BLaER1 treated with 17β-estradiol and CSF1 and Interleukin-3, amounts not matched to agents 10 nM and 100 nM (cell line): ENCODE measurements around the gene ERC2.

Source experiments
- H3K27ac ChIP-seq, 11 experiments: shearing (Covaris generic); formaldehyde crosslinking; 2 replicates each; pipeline ENCODE4 v1.8.1; 2022
- H3K27me3 ChIP-seq, 11 experiments: shearing (Covaris generic); formaldehyde crosslinking; 2 replicates each; pipeline ENCODE4 v1.8.1; 2022
- H3K36me3 ChIP-seq, 11 experiments: shearing (Covaris generic); formaldehyde crosslinking; 2 replicates each; pipeline ENCODE4 v1.8.1; 2022
- H3K4me1 ChIP-seq, 10 experiments: shearing (Covaris generic); formaldehyde crosslinking; 2 replicates each; pipeline ENCODE4 v1.8.1; 2022
- H3K4me2 ChIP-seq, 11 experiments: shearing (Covaris generic); formaldehyde crosslinking; 2 replicates each; pipeline ENCODE4 v1.8.1; 2022
- H3K4me3 ChIP-seq, 10 experiments: shearing (Covaris generic); formaldehyde crosslinking; 2 replicates each; pipeline ENCODE4 v1.8.1; 2022
- H3K9ac ChIP-seq, 11 experiments: shearing (Covaris generic); formaldehyde crosslinking; 2 replicates each; pipeline ENCODE4 v1.8.1; 2022
- H3K9me3 ChIP-seq, 11 experiments: shearing (Covaris generic); formaldehyde crosslinking; replicated peaks in 1 of 11; 2 replicates each; pipeline ENCODE4 v1.8.1; 2022
- H4K20me1 ChIP-seq, 11 experiments: shearing (Covaris generic); formaldehyde crosslinking; 2 replicates each; pipeline ENCODE4 v1.8.1; 2022
- Cebpa-rat ChIP-seq, 11 experiments: shearing (Covaris generic); IDR thresholded peaks; 2 replicates each; pipeline ENCODE4 v1.8.1; 2022

ERC2 gene

GRCh38 chr3:56001991-56002390 is 466.3 kb downstream of the ERC2 start:
- no peak for TF ChIP-seq Cebpa-rat (IDR thresholded peaks at IDR 0.05)
- Histone ChIP-seq H3K4me3 (no peak overlapping the region), H3K4me1 (no peaks in the 10 kb centered on the region), H3K4me2 (no peak overlapping the region), H3K36me3 (no peaks in the 10 kb centered on the region), H3K27ac (no peak overlapping the region), H3K27me3 (no peaks in the 10 kb centered on the region), H4K20me1 (no peaks in the 10 kb centered on the region), H3K9me3 (no peaks in the 10 kb centered on the region), H3K9ac (no peak overlapping the region)

DNA sequence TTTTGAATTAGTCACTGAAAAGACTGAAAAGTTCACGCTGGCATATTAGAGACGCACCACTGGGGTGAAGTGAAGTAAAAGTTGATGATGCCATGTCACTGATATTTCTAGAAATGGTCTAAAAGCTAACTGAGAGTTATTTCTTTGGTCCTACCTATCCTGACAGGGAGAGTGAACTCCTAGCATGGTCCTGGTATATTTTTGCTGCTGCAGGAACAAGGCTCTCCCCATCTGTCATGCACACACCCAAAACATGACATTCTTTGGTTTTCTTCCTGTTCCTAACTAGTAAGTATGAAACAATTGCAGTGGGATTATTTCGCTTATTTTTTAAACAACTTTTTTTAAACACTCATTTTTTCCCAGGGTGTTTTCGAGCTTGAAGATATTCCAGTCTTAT is 466.7 kb downstream of the ERC2 start:
- H3K27ac ChIP-seq, result no peak overlapping the region
- H3K4me3 ChIP-seq, result no peak overlapping the region
- no peaks in the 10 kb centered on the region for H4K20me1 ChIP-seq
- H3K9me3 ChIP-seq, result no peaks in the 10 kb centered on the region
- no peaks in the 10 kb centered on the region for H3K36me3 ChIP-seq
- H3K4me2 ChIP-seq, result no peak overlapping the region
- H3K9ac ChIP-seq, result no peak overlapping the region
- no peaks in the 10 kb centered on the region for H3K27me3 ChIP-seq
- H3K4me1 ChIP-seq, result no peaks in the 10 kb centered on the region
- TF ChIP-seq Cebpa-rat (IDR thresholded peaks at IDR 0.05), result no peak

DNA sequence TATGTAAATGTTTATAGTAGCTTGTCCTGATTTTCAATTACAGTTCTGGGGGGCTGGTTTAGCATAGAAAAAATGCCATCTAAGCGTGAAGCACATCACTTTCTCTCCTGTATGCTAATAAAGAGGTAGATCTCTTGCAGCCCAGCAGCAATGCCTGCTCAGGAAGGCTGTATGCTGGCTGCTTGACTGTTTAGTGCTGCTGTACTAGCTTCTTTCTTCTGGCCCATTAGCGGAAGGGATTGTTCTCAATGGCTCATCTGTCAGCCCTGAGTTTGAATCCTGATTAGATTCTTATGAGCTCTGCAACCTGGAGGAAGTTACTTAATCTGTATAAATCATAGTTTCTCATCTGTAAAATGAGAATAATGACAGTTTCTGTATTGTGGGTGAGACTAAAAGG is 478.9 kb downstream of the ERC2 start:
- Histone ChIP-seq H3K27ac (no peak overlapping the region), H3K9ac (no peak overlapping the region), H3K4me2 (no peak overlapping the region), H4K20me1 (no peaks in the 10 kb centered on the region), H3K36me3 (no peaks in the 10 kb centered on the region), H3K4me3 (no peak overlapping the region), H3K27me3 (no peaks in the 10 kb centered on the region), H3K4me1 (no peaks in the 10 kb centered on the region), H3K9me3 (no peaks in the 10 kb centered on the region)
- no peak for TF ChIP-seq Cebpa-rat (IDR thresholded peaks at IDR 0.05)

- H3K27me3 ChIP-seq, result no peaks in the 10 kb centered on the region
- no peaks in the 10 kb centered on the region for H4K20me1 ChIP-seq
- H3K36me3 ChIP-seq, result no peaks in the 10 kb centered on the region
- no peak overlapping the region for H3K4me3 ChIP-seq
- no peaks in the 10 kb centered on the region for H3K4me1 ChIP-seq
- no peak overlapping the region for H3K4me2 ChIP-seq
- TF ChIP-seq Cebpa-rat (IDR thresholded peaks at IDR 0.05), result no peak
- H3K9ac ChIP-seq, result no peak overlapping the region
- H3K9me3 ChIP-seq, result no peaks in the 10 kb centered on the region
- H3K27ac ChIP-seq, result no peak overlapping the region
Observed at GRCh38 chr3:55988905-55989304, 479.4 kb downstream of the ERC2 start.

DNA sequence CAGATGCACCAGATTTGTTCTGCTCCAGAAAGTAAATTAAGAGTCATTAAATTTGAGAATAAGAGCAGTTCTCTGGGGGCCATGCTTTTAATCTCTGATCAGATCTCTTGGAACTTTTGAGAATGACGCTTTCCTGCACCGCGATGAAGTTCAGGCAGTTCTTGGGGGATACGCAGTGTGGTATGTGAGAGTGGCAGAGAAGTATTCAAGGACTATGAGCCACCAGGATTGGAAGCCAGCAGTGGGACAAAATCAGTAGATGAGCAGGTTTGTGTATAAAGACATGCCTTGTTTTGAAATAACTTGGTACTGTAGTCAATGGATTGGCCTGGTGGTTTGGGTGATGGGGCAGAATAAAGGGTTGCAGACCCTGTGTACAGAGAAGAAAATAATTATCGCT is 483.6 kb downstream of the ERC2 start:
- Histone ChIP-seq H3K27me3 (no peaks in the 10 kb centered on the region), H3K4me2 (no peak overlapping the region), H3K9ac (no peak overlapping the region), H4K20me1 (no peaks in the 10 kb centered on the region), H3K27ac (no peak overlapping the region), H3K4me1 (no peaks in the 10 kb centered on the region), H3K4me3 (no peak overlapping the region), H3K9me3 (no peaks in the 10 kb centered on the region), H3K36me3 (no peaks in the 10 kb centered on the region)
- TF ChIP-seq Cebpa-rat (IDR thresholded peaks at IDR 0.05), result no peak

- Histone ChIP-seq H4K20me1 (no peaks in the 10 kb centered on the region), H3K27ac (no peak overlapping the region), H3K36me3 (no peaks in the 10 kb centered on the region), H3K4me1 (no peaks in the 10 kb centered on the region), H3K4me2 (no peak overlapping the region), H3K4me3 (no peak overlapping the region), H3K9me3 (no peaks in the 10 kb centered on the region), H3K9ac (no peak overlapping the region), H3K27me3 (no peaks in the 10 kb centered on the region)
- TF ChIP-seq Cebpa-rat (IDR thresholded peaks at IDR 0.05), result no peak
Observed at GRCh38 chr3:55978953-55979352, 489.3 kb downstream of the ERC2 start.

- no peak overlapping the region for H3K9ac ChIP-seq
- H4K20me1 ChIP-seq, result no peaks in the 10 kb centered on the region
- H3K4me1 ChIP-seq, result no peaks in the 10 kb centered on the region
- H3K27me3 ChIP-seq, result peaks cover 0 to 3% (median 0%) of the 10 kb centered on the region in 11 experiments; a peak in 1 of 22 replicates
- H3K4me2 ChIP-seq, result no peak overlapping the region
- H3K4me3 ChIP-seq, result no peak overlapping the region
- no peak overlapping the region for H3K27ac ChIP-seq
- no peak for TF ChIP-seq Cebpa-rat (IDR thresholded peaks at IDR 0.05)
- no peaks in the 10 kb centered on the region for H3K36me3 ChIP-seq
- H3K9me3 ChIP-seq, result no peaks in the 10 kb centered on the region
Observed at GRCh38 chr3:55974421-55975165, 493.7 kb downstream of the ERC2 start.

- peaks cover 0 to 4% (median 0%) of the 10 kb centered on the region in 11 experiments; a peak in 1 of 22 replicates for H3K9me3 ChIP-seq
- no peak for TF ChIP-seq Cebpa-rat (IDR thresholded peaks at IDR 0.05)
- no peak overlapping the region for H3K27ac ChIP-seq
Observed at GRCh38 chr3:55969634-55970033, 498.6 kb downstream of the ERC2 start.

DNA sequence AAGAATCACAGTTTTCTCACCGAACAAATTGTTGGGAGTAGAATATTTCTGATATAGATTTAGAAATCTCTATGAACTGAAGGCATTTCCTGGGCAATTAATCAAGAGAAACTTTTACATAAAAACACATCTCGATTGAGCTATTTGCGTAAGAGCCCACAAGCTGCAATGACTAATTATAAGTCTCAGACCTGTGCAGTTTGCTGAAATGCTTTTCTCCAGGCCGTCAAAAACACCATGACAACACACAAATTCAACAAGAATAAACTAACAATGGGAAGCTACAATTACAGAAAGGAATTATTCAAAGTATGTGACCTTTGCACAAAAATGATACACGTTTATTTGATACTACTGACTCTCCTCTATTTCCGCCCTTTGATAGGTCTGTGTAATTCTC is 499.9 kb downstream of the ERC2 start:
- Histone ChIP-seq H3K4me3 (no peak overlapping the region), H3K9me3 (peaks cover 0 to 4% (median 0%) of the 10 kb centered on the region in 11 experiments; a peak in 1 of 22 replicates), H3K4me2 (no peak overlapping the region), H3K27ac (no peak overlapping the region), H3K36me3 (no peaks in the 10 kb centered on the region), H3K4me1 (peaks cover 11 to 17% (median 15%) of the 10 kb centered on the region in 10 experiments), H4K20me1 (0 out of 22 replicates have a peak, but pooled peaks cover 0 to 4% (median 0%) of the 10 kb centered on the region in 11 experiments), H3K9ac (no peak overlapping the region), H3K27me3 (peaks cover 0 to 50% (median 14%) of the 10 kb centered on the region in 11 experiments; a peak in 12 of 22 replicates)
- TF ChIP-seq Cebpa-rat (IDR thresholded peaks at IDR 0.05), result no peak

More at GRCh38 chr3:55969634-55970033, 498.6 kb downstream of the ERC2 start:
- Histone ChIP-seq H3K4me2 (no peak overlapping the region), H3K27me3 (peaks cover 0 to 37% (median 10%) of the 10 kb centered on the region in 11 experiments; a peak in 12 of 22 replicates), H4K20me1 (0 out of 22 replicates have a peak, but pooled peaks cover 0 to 4% (median 0%) of the 10 kb centered on the region in 11 experiments), H3K36me3 (no peaks in the 10 kb centered on the region), H3K9ac (no peak overlapping the region), H3K4me3 (no peak overlapping the region), H3K4me1 (peaks cover 11 to 16% (median 15%) of the 10 kb centered on the region in 10 experiments)

DNA sequence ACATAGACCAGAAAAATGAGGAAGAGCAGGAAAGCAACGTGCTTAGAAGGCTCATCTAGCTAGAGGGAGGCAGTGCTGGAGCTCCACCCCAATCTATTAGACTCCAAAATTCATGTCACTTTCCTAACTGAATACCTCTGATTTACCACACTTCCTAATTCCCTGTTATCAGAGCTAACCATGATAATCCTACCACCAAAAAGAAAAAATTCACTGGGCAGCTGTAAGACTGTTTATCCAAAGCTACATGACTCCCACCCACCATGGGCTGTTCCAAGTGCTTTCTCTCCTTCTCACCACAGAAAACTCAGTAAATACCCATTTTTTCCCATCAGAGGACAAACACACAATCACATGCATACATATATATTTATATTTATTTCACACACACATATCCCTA is 501.7 kb downstream of the ERC2 start:
- Histone ChIP-seq H3K27ac (no peak overlapping the region), H3K36me3 (no peaks in the 10 kb centered on the region), H4K20me1 (peaks cover 0 to 4% (median 0%) of the 10 kb centered on the region in 11 experiments; a peak in 1 of 22 replicates), H3K9me3 (peaks cover 0 to 4% (median 0%) of the 10 kb centered on the region in 11 experiments; a peak in 1 of 22 replicates), H3K27me3 (peaks cover 0 to 63% (median 19%) of the 10 kb centered on the region in 11 experiments; a peak in 13 of 22 replicates), H3K4me3 (no peak overlapping the region), H3K9ac (no peak overlapping the region), H3K4me2 (no peak overlapping the region), H3K4me1 (peaks cover 11 to 17% (median 15%) of the 10 kb centered on the region in 10 experiments)
- no peak for TF ChIP-seq Cebpa-rat (IDR thresholded peaks at IDR 0.05)
